SJSA1 (cell line): ENCODE data around the gene MIR17HG. TPM values are rescaled to one million over a fixed set of nuclear protein-coding genes. Genes with fewer than 3 reads are reported as not detected.

Experiments used
- DNase-seq, 2 experiments: peaks; one replicate each; pipeline ENCODE4 v3.0.0-alpha.2; 2015 to 2020; ENCODE audit warnings: low spot score in 2 of 2, low read depth in 1 of 2
- H3K27ac ChIP-seq: fragments of 250-450 bp; sonication (Bioruptor Pico); 2 replicates; pipeline ENCODE4 v1.5.1; 2020; ENCODE audit warnings: mild to moderate bottlenecking, moderate library complexity
- H3K27me3 ChIP-seq: fragments of 250-450 bp; sonication (Bioruptor Pico); replicated peaks from 2 replicates; pipeline ENCODE4 v1.5.1; 2020; ENCODE audit warnings: mild to moderate bottlenecking, moderate library complexity
- H3K36me3 ChIP-seq: fragments of 250-450 bp; sonication (Bioruptor Pico); 2 replicates; pipeline ENCODE4 v1.5.1; 2020; ENCODE audit warnings: mild to moderate bottlenecking
- H3K4me1 ChIP-seq: fragments of 250-450 bp; sonication (Bioruptor Pico); replicated peaks from 2 replicates; pipeline ENCODE4 v1.6.1; 2021; ENCODE audit warnings: mild to moderate bottlenecking
- H3K4me3 ChIP-seq: fragments of 250-450 bp; sonication (Bioruptor Pico); 2 replicates; pipeline ENCODE4 v1.5.1; 2020; ENCODE audit warnings: mild to moderate bottlenecking
- H3K9me3 ChIP-seq: fragments of 250-450 bp; sonication (Bioruptor Pico); replicated peaks from 2 replicates; pipeline ENCODE4 v1.5.1; 2020; ENCODE audit warnings: mild to moderate bottlenecking
- total RNA-seq: library from RNA; depleted of rRNA; stranded (reverse); fragments of >200 nt; shearing (Covaris generic); gene quantifications from 2 replicates; pipeline ENCODE4 v1.2.3, GENCODE V29; 2014; rRNA removed

Gene MIR17HG
- total RNA-seq, 1 experiment from 2014 or later = 3.0 TPM

GRCh38 chr13:91400063-91400399 lies 52.5 kb downstream of the MIR17HG start:
- Histone ChIP-seq H3K4me1 (peaks cover 5% of the 10 kb centered on the region; the same call in 1 of the 2 replicates), H3K27ac (no peak overlapping the region), H3K27me3 (peaks cover 19% of the 10 kb centered on the region), H3K4me3 (no peak overlapping the region), H3K9me3 (no peaks in the 10 kb centered on the region), H3K36me3 (no peaks in the 10 kb centered on the region)
- no peak for DNase-seq

DNA sequence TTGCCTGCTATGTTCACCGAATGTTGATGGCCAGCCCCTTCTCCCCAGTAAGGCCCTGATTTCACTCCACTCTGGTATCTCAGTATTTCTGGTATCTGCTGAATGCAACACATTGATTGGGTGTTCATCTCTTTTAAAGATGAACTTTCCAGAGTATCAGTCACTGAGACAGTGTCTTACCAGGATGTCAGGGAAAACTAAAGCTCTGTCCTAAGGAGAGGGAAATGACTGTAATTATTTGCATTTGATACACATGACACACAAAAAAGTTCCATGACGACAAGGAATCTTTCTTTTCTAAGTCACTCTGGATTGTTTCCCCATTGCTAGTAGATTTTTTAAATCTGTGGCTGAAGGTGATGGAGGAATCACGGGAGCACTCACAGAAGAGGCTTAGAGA lies 53.2 kb downstream of the MIR17HG start:
- DNase-seq = no peak
- Histone ChIP-seq H3K27me3 (peaks cover 19% of the 10 kb centered on the region), H3K4me1 (peaks cover 5% of the 10 kb centered on the region; the same call in 1 of the 2 replicates), H3K27ac (no peak overlapping the region), H3K36me3 (no peaks in the 10 kb centered on the region), H3K9me3 (no peaks in the 10 kb centered on the region), H3K4me3 (no peak overlapping the region)

GRCh38 chr13:91401920-91402319 lies 54.4 kb downstream of the MIR17HG start:
- Histone ChIP-seq H3K9me3 (no peaks in the 10 kb centered on the region), H3K4me1 (peaks cover 5% of the 10 kb centered on the region; the same call in 1 of the 2 replicates), H3K27ac (no peak overlapping the region), H3K4me3 (no peak overlapping the region), H3K36me3 (no peaks in the 10 kb centered on the region), H3K27me3 (peaks cover 19% of the 10 kb centered on the region)
- DNase-seq = no peak

Other genes starting within 250 kb of the MIR17HG start
- gene GPC5, start 50.9 kb downstream of the MIR17HG start, total RNA-seq = not detected in 2 replicates